Measurements from ENCODE around the gene RTP5.

- TF ChIP-seq, protein P1, sequence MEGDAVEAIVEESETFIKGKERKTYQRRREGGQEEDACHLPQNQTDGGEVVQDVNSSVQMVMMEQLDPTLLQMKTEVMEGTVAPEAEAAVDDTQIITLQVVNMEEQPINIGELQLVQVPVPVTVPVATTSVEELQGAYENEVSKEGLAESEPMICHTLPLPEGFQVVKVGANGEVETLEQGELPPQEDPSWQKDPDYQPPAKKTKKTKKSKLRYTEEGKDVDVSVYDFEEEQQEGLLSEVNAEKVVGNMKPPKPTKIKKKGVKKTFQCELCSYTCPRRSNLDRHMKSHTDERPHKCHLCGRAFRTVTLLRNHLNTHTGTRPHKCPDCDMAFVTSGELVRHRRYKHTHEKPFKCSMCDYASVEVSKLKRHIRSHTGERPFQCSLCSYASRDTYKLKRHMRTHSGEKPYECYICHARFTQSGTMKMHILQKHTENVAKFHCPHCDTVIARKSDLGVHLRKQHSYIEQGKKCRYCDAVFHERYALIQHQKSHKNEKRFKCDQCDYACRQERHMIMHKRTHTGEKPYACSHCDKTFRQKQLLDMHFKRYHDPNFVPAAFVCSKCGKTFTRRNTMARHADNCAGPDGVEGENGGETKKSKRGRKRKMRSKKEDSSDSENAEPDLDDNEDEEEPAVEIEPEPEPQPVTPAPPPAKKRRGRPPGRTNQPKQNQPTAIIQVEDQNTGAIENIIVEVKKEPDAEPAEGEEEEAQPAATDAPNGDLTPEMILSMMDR (IDR thresholded peaks at IDR 0.05 in 2 of 3, conservative IDR thresholded peaks at IDR 0.05 in 1 of 3; ENCODE audit: borderline replicate concordance in 1 of 3, insufficient read depth in 1 of 3, low read depth in 2 of 3, low read length in 2 of 3), result no peak
- TF ChIP-seq ZNF274 (IDR thresholded peaks at IDR 0.05; ENCODE audit: low read depth, low read length) (no peak), POLR2A (IDR thresholded peaks at IDR 0.05; ENCODE audit: borderline replicate concordance, extremely low read depth, insufficient read depth, insufficient read length) (no peak), REST (IDR thresholded peaks at IDR 0.05; ENCODE audit: low read depth) (no peak), EZH2 (IDR thresholded peaks at IDR 0.05) (no peak), SP1 (IDR thresholded peaks at IDR 0.05; ENCODE audit: low read depth) (no peak)
Observed at GRCh38 chr2:241896746-241897201, 27.2 kb downstream of the RTP5 start.

Measured in HCT116 (cell line).